Measurements from ENCODE around the gene INTS6.

- no peak for TF ChIP-seq EZH2 (optimal IDR thresholded peaks at IDR 0.05; ENCODE audit: low read depth, low read length)
- TF ChIP-seq CTCF (IDR thresholded peaks at IDR 0.05; ENCODE audit: low read length), result no peak
These were observed 88.3 kb downstream of the INTS6 start for GRCh38 chr13:51364404-51365008.
